ENCODE measurements around the gene RB1. TPM values are rescaled to one million over a fixed set of nuclear protein-coding genes. Genes with fewer than 3 reads are reported as not detected.
A peak's percentile ranks its signal among the peaks of the same experiment; 100 is the strongest.

RB1 gene
- total and polyA plus RNA-seq, 8 donors: 9.3 to 53.6 (median 20.6) TPM

DNA sequence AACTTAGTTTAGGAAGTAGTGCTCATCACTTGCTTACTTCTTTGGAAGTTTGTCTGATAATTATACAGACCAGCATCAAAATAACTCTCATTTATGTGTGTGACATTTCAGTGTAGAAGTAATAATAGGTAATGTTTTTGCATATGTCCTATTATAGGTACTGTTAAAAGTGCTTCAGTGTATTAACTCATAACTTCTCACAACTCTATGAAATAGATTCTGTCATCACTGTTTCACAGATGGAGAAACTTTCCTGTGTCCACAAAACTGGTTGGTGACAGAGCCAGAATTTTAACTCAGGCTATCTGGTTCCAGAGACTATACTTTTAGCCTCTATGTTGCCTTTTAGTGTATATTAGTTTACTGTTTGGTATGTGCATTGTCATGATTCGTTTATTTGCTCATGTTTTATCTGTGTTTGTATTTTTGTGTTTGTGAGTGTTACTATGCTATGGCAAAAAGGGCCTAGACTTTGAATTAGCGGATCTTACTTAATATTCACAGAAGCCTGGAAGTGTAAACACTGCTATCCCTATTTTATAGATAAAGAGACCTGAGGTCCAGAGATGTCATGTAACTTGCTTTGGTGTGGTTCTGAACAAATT is 96.6 kb downstream of the RB1 start:
- DNase-seq: no peak
- Histone ChIP-seq H3K27me3 (no peaks in the 10 kb centered on the region), H3K27ac (peak overlapping the region in 3 of 5 donors; percentile 22 to 51 (median 34)), H3K4me3 (no peak overlapping the region), H3K4me1 (peaks cover 5 to 57% (median 20%) of the 10 kb centered on the region in 4 donors), H3K36me3 (peaks cover 0 to 6% (median under 1%) of the 10 kb centered on the region in 4 donors), H3K9me3 (no peaks in the 10 kb centered on the region)
- intact Hi-C loops (cut with DNase I; ENCODE audit: low total_unique reads): no loop called here
- TF ChIP-seq POLR2AphosphoS5 (IDR thresholded peaks at IDR 0.05) (no peak), EP300 (IDR thresholded peaks at IDR 0.05) (no peak), POLR2A (IDR thresholded peaks at IDR 0.05) (no peak)
- TF ChIP-seq, protein P1, sequence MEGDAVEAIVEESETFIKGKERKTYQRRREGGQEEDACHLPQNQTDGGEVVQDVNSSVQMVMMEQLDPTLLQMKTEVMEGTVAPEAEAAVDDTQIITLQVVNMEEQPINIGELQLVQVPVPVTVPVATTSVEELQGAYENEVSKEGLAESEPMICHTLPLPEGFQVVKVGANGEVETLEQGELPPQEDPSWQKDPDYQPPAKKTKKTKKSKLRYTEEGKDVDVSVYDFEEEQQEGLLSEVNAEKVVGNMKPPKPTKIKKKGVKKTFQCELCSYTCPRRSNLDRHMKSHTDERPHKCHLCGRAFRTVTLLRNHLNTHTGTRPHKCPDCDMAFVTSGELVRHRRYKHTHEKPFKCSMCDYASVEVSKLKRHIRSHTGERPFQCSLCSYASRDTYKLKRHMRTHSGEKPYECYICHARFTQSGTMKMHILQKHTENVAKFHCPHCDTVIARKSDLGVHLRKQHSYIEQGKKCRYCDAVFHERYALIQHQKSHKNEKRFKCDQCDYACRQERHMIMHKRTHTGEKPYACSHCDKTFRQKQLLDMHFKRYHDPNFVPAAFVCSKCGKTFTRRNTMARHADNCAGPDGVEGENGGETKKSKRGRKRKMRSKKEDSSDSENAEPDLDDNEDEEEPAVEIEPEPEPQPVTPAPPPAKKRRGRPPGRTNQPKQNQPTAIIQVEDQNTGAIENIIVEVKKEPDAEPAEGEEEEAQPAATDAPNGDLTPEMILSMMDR (IDR thresholded peaks at IDR 0.05): no peak
- WGBS, 5 donors: 35 to 62% (median 50%) methylated on average over 2 of the region's 2 CpGs

DNA sequence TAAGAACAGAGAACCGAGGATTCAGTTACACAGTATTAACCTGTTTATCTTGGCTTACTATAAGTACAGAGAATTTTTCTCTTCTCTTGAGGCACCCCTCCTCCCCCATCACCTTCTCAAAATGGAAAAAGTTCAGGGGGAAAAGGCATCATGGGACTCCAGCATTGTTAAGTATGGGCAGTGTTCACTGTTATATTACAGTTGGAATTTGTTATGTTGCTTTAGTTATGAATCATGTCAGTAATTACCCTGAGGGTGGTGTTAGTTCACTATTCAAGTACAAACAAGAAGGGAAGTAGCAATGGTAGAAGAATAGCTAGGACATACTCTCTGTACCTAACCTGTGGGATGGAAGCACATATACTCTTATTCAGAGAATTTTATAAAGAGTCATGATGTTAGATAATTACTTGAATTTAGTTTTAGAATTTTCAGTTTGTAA is 97.3 kb downstream of the RB1 start:
- WGBS, 5 donors: 16 to 33% (median 20%) methylated on average over 1 of the region's 1 CpG
- Histone ChIP-seq H3K27ac (peak overlapping the region in 3 of 5 donors; percentile 22 to 51 (median 34)), H3K9me3 (no peaks in the 10 kb centered on the region), H3K4me3 (no peak overlapping the region), H3K4me1 (peaks cover 5 to 57% (median 20%) of the 10 kb centered on the region in 4 donors), H3K36me3 (peaks cover 0 to 6% (median 0%) of the 10 kb centered on the region in 4 donors), H3K27me3 (no peaks in the 10 kb centered on the region)
- intact Hi-C loops (cut with DNase I; ENCODE audit: low total_unique reads): no loop called here
- peak in 1 of 2 donors; percentile 49 for DNase-seq
- TF ChIP-seq EP300 (IDR thresholded peaks at IDR 0.05): no peak
- TF ChIP-seq POLR2AphosphoS5 (IDR thresholded peaks at IDR 0.05): peak in 1 of 3 donors; percentile 8
- TF ChIP-seq POLR2A (IDR thresholded peaks at IDR 0.05): no peak
- TF ChIP-seq, protein P1 (IDR thresholded peaks at IDR 0.05): no peak

DNA sequence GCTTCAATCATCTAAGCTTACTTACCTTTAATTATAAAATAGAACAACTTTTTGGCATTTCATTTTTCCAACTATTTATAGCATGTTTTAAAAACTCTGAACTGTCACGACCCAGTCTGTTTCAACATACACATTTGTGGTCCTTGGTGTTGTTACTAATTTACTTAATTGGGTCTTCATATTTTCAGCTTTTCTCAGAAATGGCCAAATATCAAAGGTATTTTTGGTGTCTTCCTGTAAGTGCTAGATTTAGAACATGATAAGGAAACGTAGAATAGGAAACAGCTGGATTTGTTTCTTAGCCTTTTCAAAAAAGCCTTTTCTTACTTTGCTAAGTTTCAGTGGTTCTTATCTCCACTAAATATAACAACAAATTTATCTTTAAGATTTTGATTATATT is 97.9 kb downstream of the RB1 start:
- DNase-seq: no peak
- intact Hi-C loops (cut with DNase I; ENCODE audit: low total_unique reads): no loop called here
- Histone ChIP-seq H3K36me3 (peaks cover 0 to 6% (median 0%) of the 10 kb centered on the region in 4 donors), H3K27me3 (no peaks in the 10 kb centered on the region), H3K9me3 (no peaks in the 10 kb centered on the region), H3K27ac (peak overlapping the region in 2 of 5 donors; percentile 34 to 50), H3K4me1 (peaks cover 5 to 57% (median 20%) of the 10 kb centered on the region in 4 donors), H3K4me3 (no peak overlapping the region)
- no peak for TF ChIP-seq POLR2AphosphoS5 (IDR thresholded peaks at IDR 0.05)
- TF ChIP-seq, protein P1 (IDR thresholded peaks at IDR 0.05): no peak
- TF ChIP-seq EP300 (IDR thresholded peaks at IDR 0.05): no peak
- TF ChIP-seq POLR2A (IDR thresholded peaks at IDR 0.05): no peak
- WGBS, 5 donors: 32 to 47% (median 36%) methylated on average over 2 of the region's 2 CpGs

DNA sequence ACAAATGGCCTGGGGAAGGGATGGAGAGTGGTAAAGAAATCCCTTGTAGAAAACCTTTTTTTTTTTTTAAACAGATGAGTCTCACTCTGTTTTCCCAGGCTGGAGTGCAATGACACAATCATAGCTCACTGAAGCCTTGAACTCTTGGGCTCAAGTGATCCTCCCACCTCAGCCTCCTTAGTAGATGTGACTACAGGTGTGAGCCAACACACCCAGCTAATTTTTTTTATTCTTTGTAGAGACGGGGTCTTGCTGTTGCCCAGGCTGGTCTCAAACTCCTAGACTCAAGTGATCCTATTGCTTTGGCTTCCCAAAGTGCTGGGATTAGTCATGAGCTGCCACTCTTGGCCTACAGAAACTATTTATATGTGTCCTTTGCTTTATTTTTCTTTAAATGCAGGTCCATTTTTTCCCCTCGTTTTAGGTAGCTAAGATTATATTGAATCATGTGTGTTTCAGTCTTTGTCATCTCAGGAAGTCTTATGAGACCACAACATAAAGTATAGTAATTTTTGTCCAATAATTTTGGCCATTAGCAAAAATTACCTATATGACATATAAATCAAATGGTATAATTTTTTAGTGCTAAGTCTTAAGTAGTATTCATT is 98.9 kb downstream of the RB1 start:
- intact Hi-C loops (cut with DNase I; ENCODE audit: low total_unique reads): no loop called here
- Histone ChIP-seq H3K4me3 (no peak overlapping the region), H3K4me1 (peaks cover 5 to 59% (median 20%) of the 10 kb centered on the region in 4 donors), H3K36me3 (peaks cover 0 to 6% (median 0%) of the 10 kb centered on the region in 4 donors), H3K27me3 (no peaks in the 10 kb centered on the region), H3K27ac (peak overlapping the region in 3 of 5 donors; percentile 11 to 80 (median 49)), H3K9me3 (no peaks in the 10 kb centered on the region)
- WGBS, 5 donors: 63 to 81% (median 75%) methylated on average over 2 of the region's 2 CpGs
- no peak for DNase-seq
- TF ChIP-seq, protein P1 (IDR thresholded peaks at IDR 0.05): no peak
- TF ChIP-seq POLR2A (IDR thresholded peaks at IDR 0.05): no peak
- TF ChIP-seq POLR2AphosphoS5 (IDR thresholded peaks at IDR 0.05): no peak
- no peak for TF ChIP-seq EP300 (IDR thresholded peaks at IDR 0.05)
